Natural killer cell (primary cell): ENCODE data around the gene SLC38A3. TPM values are rescaled to one million over a fixed set of nuclear protein-coding genes. Genes with fewer than 3 reads are reported as not detected.
A peak's percentile ranks its signal among the peaks of the same experiment; 100 is the strongest.

Source experiments
- ATAC-seq, 3 donors: fragments of 150-1000 bp in 2 of 3; fragments of 200-7000 bp in 1 of 3; cut with Tn5 transposase; 1 replicate in 1 of 3; 2 replicates in 2 of 3; pipeline ENCODE4 v1.10.0; 2021; ENCODE audit warnings: mild to moderate bottlenecking in 2 of 3, moderate library complexity in 2 of 3
- DNase-seq, 2 donors: peaks; one replicate each; pipeline versions ENCODE4 v3.0.0 to v3.0.0-alpha.2; 2013 to 2021; ENCODE audit warnings: mixed read lengths in 1 of 2
- H3K27ac ChIP-seq: one replicate; pipeline ENCODE4 v1.5.1; 2013; ENCODE audit warnings: mild to moderate bottlenecking, low read length
- H3K27me3 ChIP-seq: one replicate; pipeline ENCODE4 v1.6.1; 2013; ENCODE audit warnings: low read length; ENCODE audit not compliant: control insufficient read depth, insufficient read depth
- H3K36me3 ChIP-seq: one replicate; pipeline ENCODE4 v1.6.1; 2013; ENCODE audit warnings: low read length; ENCODE audit not compliant: control insufficient read depth, insufficient read depth
- H3K4me1 ChIP-seq: one replicate; pipeline ENCODE4 v1.6.1; 2013; ENCODE audit warnings: low read length; ENCODE audit not compliant: control insufficient read depth, insufficient read depth
- H3K4me3 ChIP-seq: one replicate; pipeline ENCODE4 v1.5.1; 2013; ENCODE audit warnings: low read length
- H3K9me3 ChIP-seq: one replicate; pipeline ENCODE4 v1.6.1; 2013; ENCODE audit warnings: low read length; ENCODE audit not compliant: control insufficient read depth, insufficient read depth
- H3K27ac Mint-ChIP-seq, 2 donors: one replicate each; pipeline ENCODE4 v1.8.0; 2022; ENCODE audit warnings: mild to moderate bottlenecking in 2 of 2, mixed read lengths in 2 of 2, moderate library complexity in 1 of 2
- H3K27me3 Mint-ChIP-seq, 2 donors: one replicate each; pipeline ENCODE4 v1.8.0; 2022; ENCODE audit warnings: low read depth in 2 of 2, mixed read lengths in 2 of 2
- H3K36me3 Mint-ChIP-seq: one replicate; pipeline ENCODE4 v1.8.0; 2022; ENCODE audit warnings: mixed read lengths
- H3K4me1 Mint-ChIP-seq, 2 donors: one replicate each; pipeline ENCODE4 v1.8.0; 2022; ENCODE audit warnings: mixed read lengths in 2 of 2
- H3K4me3 Mint-ChIP-seq: one replicate; pipeline ENCODE4 v1.8.0; 2022; ENCODE audit warnings: mild to moderate bottlenecking, moderate library complexity, mixed read lengths
- H3K9me3 Mint-ChIP-seq, 2 donors: one replicate each; pipeline ENCODE4 v1.8.0; 2022; ENCODE audit warnings: mixed read lengths in 2 of 2
- CTCF ChIP-seq: fragments of 200-600 bp; IDR thresholded peaks from one replicate; pipeline ENCODE4 v1.8.0; 2022; ENCODE audit warnings: antibody characterized with exemption
- WGBS: methylation state at CpG from one replicate; pipeline ENCODE4 v1.1.7; 2013; ENCODE audit warnings: missing lambda C conversion rate; ENCODE audit not compliant: insufficient coverage; 5-methylcytosine and 5-hydroxymethylcytosine counted together
- intact Hi-C: fragments of 100-400 bp; cut with micrococcal nuclease; formaldehyde crosslinking; loops from one replicate; pipeline ENCODE4 v1.14.2; 2022
- total RNA-seq, 4 donors: library from RNA; stranded (reverse); fragments of 120-200 nt in 1 of 4; gene quantifications; one replicate each; pipeline versions ENCODE4 v1.2.3 to v1.2.4, GENCODE V29; 2013 to 2022

The SLC38A3 gene
- total RNA-seq, 3 donors from 2014 or later (not counting 1 experiment from before 2014, with no cell fraction given), result 0.82 TPM; not detected in 2

DNA sequence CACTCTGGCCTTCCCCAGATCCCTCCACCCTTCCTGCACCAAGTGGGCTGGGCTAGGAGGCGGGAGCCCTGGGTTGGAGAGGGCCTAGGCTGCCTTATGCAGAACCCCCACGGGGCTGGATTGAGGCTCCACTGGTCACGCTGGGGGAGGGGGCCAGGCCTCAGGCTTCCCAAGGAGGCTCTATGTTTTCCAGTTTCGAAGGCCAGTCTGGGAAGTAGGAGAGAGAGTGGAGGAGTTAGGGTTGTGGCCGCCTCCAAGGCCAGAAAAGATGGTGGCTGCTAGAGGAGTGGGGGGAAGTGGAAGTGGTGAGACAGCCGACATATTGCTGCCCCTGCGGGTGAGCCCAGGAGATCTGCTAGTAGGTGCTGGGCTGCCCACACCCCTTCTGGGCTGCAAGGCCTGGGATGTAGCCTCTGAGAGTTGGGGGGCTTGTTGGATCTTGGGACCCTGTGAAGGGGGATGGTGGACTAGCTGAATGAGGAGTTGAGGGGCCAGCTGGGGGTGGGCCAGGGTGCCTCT lies 32.1 kb downstream of the SLC38A3 start:
- peak overlapping the region; percentile 96 for H3K4me3 ChIP-seq
- peak; percentile 29 to 67 for DNase-seq
- Mint-ChIP-seq H3K27me3 (no peaks in the 10 kb centered on the region), H3K4me1 (peaks cover 42 to 61% of the 10 kb centered on the region in 2 donors), H3K36me3 (no peaks in the 10 kb centered on the region), H3K9me3 (no peaks in the 10 kb centered on the region), H3K4me3 (peak overlapping the region; percentile 98), H3K27ac (peak overlapping the region; percentile 95 to 96)
- intact Hi-C loops, result no loop called here
- peaks cover 17% of the 10 kb centered on the region for H3K36me3 ChIP-seq
- peak overlapping the region; percentile 87 for H3K27ac ChIP-seq
- TF ChIP-seq CTCF, result no peak
- no peaks in the 10 kb centered on the region for H3K9me3 ChIP-seq
- no peaks in the 10 kb centered on the region for H3K27me3 ChIP-seq
- peaks cover 63% of the 10 kb centered on the region for H3K4me1 ChIP-seq
- WGBS, result under 1% methylated on average over 7 of the region's 7 CpGs
- no peak for ATAC-seq

DNA sequence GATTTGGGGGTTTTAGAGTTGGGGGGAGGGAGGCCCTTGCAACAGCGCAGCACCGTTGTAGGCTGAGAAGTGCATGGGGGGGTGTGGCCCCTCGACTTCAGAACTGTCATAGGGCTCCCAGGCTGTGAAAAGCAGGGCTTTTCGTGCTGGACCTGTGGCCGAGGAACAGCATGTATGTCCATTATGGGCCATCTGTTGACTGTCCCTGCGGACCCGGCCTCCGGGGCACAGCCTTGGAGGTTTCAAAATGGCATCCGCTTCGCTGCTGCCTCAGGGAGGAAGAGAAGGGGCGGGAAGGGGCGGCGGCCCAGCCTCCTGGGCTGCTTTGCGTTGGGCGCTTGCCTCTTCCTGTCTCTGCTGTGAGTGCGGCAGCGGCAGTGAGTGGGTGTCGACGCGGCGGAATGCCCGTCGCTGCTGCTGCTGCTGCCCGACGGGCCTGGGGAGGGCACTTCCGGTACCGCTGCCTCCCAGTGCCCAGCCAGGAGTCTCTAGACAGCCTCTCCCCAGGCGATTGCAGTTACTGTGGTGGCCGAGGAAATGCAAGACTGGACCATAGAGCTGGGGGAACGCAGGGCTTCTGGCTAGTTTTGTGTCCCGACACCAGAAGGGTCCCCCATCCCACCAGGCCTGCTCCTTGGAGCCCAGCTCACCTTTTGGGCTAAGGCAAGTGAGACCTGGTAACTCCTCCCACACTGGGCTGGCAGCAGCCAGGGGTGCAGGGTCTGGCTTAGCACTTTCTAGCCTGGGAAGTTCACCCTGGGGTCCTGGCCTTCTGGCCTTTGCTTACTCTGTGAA lies 32.9 kb downstream of the SLC38A3 start:
- Mint-ChIP-seq H3K4me1 (peaks cover 49 to 68% of the 10 kb centered on the region in 2 donors), H3K27me3 (no peaks in the 10 kb centered on the region), H3K9me3 (no peaks in the 10 kb centered on the region), H3K36me3 (no peaks in the 10 kb centered on the region), H3K4me3 (peak overlapping the region; percentile 98), H3K27ac (peak overlapping the region; percentile 95 to 96)
- H3K27ac ChIP-seq, result peak overlapping the region; percentile 87
- no peaks in the 10 kb centered on the region for H3K27me3 ChIP-seq
- no peaks in the 10 kb centered on the region for H3K9me3 ChIP-seq
- H3K4me1 ChIP-seq, result peaks cover 70% of the 10 kb centered on the region
- ATAC-seq (peak; percentile 54 to 64 (median 55)), DNase-seq (peak; percentile 80 to 92)
- WGBS, result 1% methylated on average over 31 of the region's 31 CpGs
- H3K36me3 ChIP-seq, result peaks cover 17% of the 10 kb centered on the region
- intact Hi-C loops, result loop anchor here (1.0 kb wide), 2 partner anchors 8 to 61 kb away; partner anchors contain the start of genes HYAL3 and NAA80
- TF ChIP-seq CTCF, result no peak
- H3K4me3 ChIP-seq, result peak overlapping the region; percentile 96

- no peak for ATAC-seq
- H3K27me3 Mint-ChIP-seq, result no peaks in the 10 kb centered on the region
Observed at GRCh38 chr3:50238549-50239026, 33.5 kb downstream of the SLC38A3 start.

More at GRCh38 chr3:50238549-50239026, 33.5 kb downstream of the SLC38A3 start:
- Histone ChIP-seq H3K4me3 (peak overlapping the region; percentile 96), H3K36me3 (peaks cover 20% of the 10 kb centered on the region), H3K4me1 (peaks cover 77% of the 10 kb centered on the region), H3K9me3 (no peaks in the 10 kb centered on the region), H3K27ac (peak overlapping the region; percentile 87), H3K27me3 (no peaks in the 10 kb centered on the region)
- peaks cover 54 to 74% of the 10 kb centered on the region in 2 donors for H3K4me1 Mint-ChIP-seq
- intact Hi-C loops, result loop anchor here (1.0 kb wide), 2 partner anchors 8 to 61 kb away; partner anchors contain the start of genes HYAL3 and NAA80
- DNase-seq, result peak in 1 of 2 donors; percentile 37
- H3K4me3 Mint-ChIP-seq, result peak overlapping the region; percentile 98
- H3K27ac Mint-ChIP-seq, result peak overlapping the region; percentile 95 to 96
- TF ChIP-seq CTCF, result no peak
- no peaks in the 10 kb centered on the region for H3K9me3 Mint-ChIP-seq
- WGBS, result 67% methylated on average over 7 of the region's 7 CpGs
- no peaks in the 10 kb centered on the region for H3K36me3 Mint-ChIP-seq
